MM.1S (cell line): ENCODE results near the gene ZDHHC22.

Experiments used
- DNase-seq: peaks from one replicate; pipeline ENCODE4 v3.0.0-alpha.2; 2015
- H2AFZ ChIP-seq: fragments of 300-600 bp; sonication (generic); 2 replicates; pipeline ENCODE4 v1.6.0; 2016; ENCODE audit warnings: antibody characterized with exemption, low read length
- H3F3A ChIP-seq: fragments of 300-600 bp; sonication (generic); 2 replicates; pipeline ENCODE4 v1.6.1; 2016; ENCODE audit warnings: mild to moderate bottlenecking, antibody characterized with exemption, low read length, moderate library complexity, mixed read lengths; ENCODE audit not compliant: insufficient read depth
- H3K27ac ChIP-seq: fragments of 300-600 bp; sonication (generic); 2 replicates; pipeline ENCODE4 v1.5.1; 2016; ENCODE audit warnings: mild to moderate bottlenecking, low read length
- H3K27me3 ChIP-seq: fragments of 300-600 bp; sonication (generic); replicated peaks from 2 replicates; pipeline ENCODE4 v1.6.0; 2016; ENCODE audit warnings: low read length; ENCODE audit not compliant: insufficient read depth
- H3K36me3 ChIP-seq: fragments of 300-600 bp; sonication (generic); replicated peaks from 2 replicates; pipeline ENCODE4 v1.6.1; 2016; ENCODE audit warnings: mild to moderate bottlenecking, low read length, mixed read lengths; ENCODE audit not compliant: insufficient read depth
- H3K4me1 ChIP-seq: fragments of 300-600 bp; sonication (generic); 2 replicates; pipeline ENCODE4 v1.6.1; 2016; ENCODE audit warnings: low read length, mixed read lengths
- H3K4me2 ChIP-seq: fragments of 300-600 bp; sonication (generic); 2 replicates; pipeline ENCODE4 v1.6.0; 2016; ENCODE audit warnings: low read depth, low read length
- H3K4me3 ChIP-seq: fragments of 300-600 bp; sonication (generic); 2 replicates; pipeline ENCODE4 v1.5.1; 2016; ENCODE audit warnings: low read length, mixed read lengths
- H3K79me2 ChIP-seq: fragments of 300-600 bp; sonication (generic); 2 replicates; pipeline ENCODE4 v1.6.1; 2016; ENCODE audit warnings: mixed run types, low read length, mixed read lengths
- H3K9ac ChIP-seq: fragments of 300-600 bp; sonication (generic); 2 replicates; pipeline ENCODE4 v1.6.1; 2016; ENCODE audit warnings: low read length, mixed read lengths
- H3K9me2 ChIP-seq: fragments of 300-600 bp; sonication (generic); replicated peaks from 2 replicates; pipeline ENCODE4 v1.6.1; 2016; ENCODE audit warnings: mild to moderate bottlenecking, low read length, mixed read lengths; ENCODE audit not compliant: insufficient read depth
- H3K9me3 ChIP-seq: fragments of 300-600 bp; sonication (generic); replicated peaks from 2 replicates; pipeline ENCODE4 v1.6.1; 2016; ENCODE audit warnings: mild to moderate bottlenecking, low read length, mixed read lengths; ENCODE audit not compliant: insufficient read depth
- H4K20me1 ChIP-seq: fragments of 300-600 bp; sonication (generic); 2 replicates; pipeline ENCODE4 v1.6.1; 2016; ENCODE audit warnings: mild to moderate bottlenecking, low read length, moderate library complexity, mixed read lengths; ENCODE audit not compliant: insufficient read depth
- CTCF ChIP-seq: fragments of 300-600 bp; sonication (generic); IDR thresholded peaks from 2 replicates; pipeline ENCODE4 v1.5.1; 2016; ENCODE audit warnings: antibody characterized with exemption, low read length, mixed read lengths
- EZH2 ChIP-seq: fragments of 300-600 bp; sonication (generic); optimal IDR thresholded peaks from 2 replicates; pipeline ENCODE3; 2017; ENCODE audit warnings: low read depth, mild to moderate bottlenecking, antibody characterized with exemption, low read length, mixed read lengths
- EZH2phosphoT487 ChIP-seq: fragments of 300-600 bp; sonication (generic); IDR thresholded peaks from 2 replicates; pipeline ENCODE4 v1.6.1; 2018; ENCODE audit warnings: antibody characterized with exemption, low read length

The ZDHHC22 gene

GRCh38 chr14:77155083-77155482, 13.5 kb upstream of the ZDHHC22 start:
- Histone ChIP-seq H3K27me3 (no peaks in the 10 kb centered on the region), H3K4me2 (no peak overlapping the region), H3K9me2 (no peaks in the 10 kb centered on the region), H3K9me3 (no peaks in the 10 kb centered on the region), H3F3A (no peaks in the 10 kb centered on the region), H2AFZ (no peak overlapping the region), H3K27ac (no peak overlapping the region), H3K4me1 (no peaks in the 10 kb centered on the region), H3K79me2 (no peaks in the 10 kb centered on the region), H3K9ac (no peak overlapping the region), H4K20me1 (no peaks in the 10 kb centered on the region), H3K4me3 (no peak overlapping the region), H3K36me3 (no peaks in the 10 kb centered on the region)
- TF ChIP-seq CTCF = no peak
- TF ChIP-seq EZH2phosphoT487 = no peak
- no peak for TF ChIP-seq EZH2
- no peak for DNase-seq

GRCh38 chr14:77154421-77154820, 12.8 kb upstream of the ZDHHC22 start:
- Histone ChIP-seq H3F3A (no peaks in the 10 kb centered on the region), H3K27ac (no peak overlapping the region), H4K20me1 (no peaks in the 10 kb centered on the region), H3K36me3 (no peaks in the 10 kb centered on the region), H2AFZ (no peak overlapping the region), H3K9ac (no peak overlapping the region), H3K4me2 (no peak overlapping the region), H3K4me3 (no peak overlapping the region), H3K79me2 (no peaks in the 10 kb centered on the region), H3K9me2 (no peaks in the 10 kb centered on the region), H3K4me1 (no peaks in the 10 kb centered on the region), H3K27me3 (no peaks in the 10 kb centered on the region), H3K9me3 (no peaks in the 10 kb centered on the region)
- TF ChIP-seq EZH2 (no peak), CTCF (no peak), EZH2phosphoT487 (no peak)
- no peak for DNase-seq

GRCh38 chr14:77153802-77154201, 12.2 kb upstream of the ZDHHC22 start:
- H3K36me3 ChIP-seq = no peaks in the 10 kb centered on the region
- no peaks in the 10 kb centered on the region for H3K4me1 ChIP-seq
- H2AFZ ChIP-seq = no peak overlapping the region
- no peaks in the 10 kb centered on the region for H3K79me2 ChIP-seq
- no peak overlapping the region for H3K9ac ChIP-seq
- no peak for TF ChIP-seq EZH2phosphoT487
- TF ChIP-seq CTCF = no peak
- TF ChIP-seq EZH2 = no peak
- DNase-seq = no peak
- H3K27me3 ChIP-seq = no peaks in the 10 kb centered on the region
- no peaks in the 10 kb centered on the region for H3K9me3 ChIP-seq
- no peaks in the 10 kb centered on the region for H3F3A ChIP-seq
- no peak overlapping the region for H3K4me3 ChIP-seq
- H3K9me2 ChIP-seq = no peaks in the 10 kb centered on the region
- H4K20me1 ChIP-seq = no peaks in the 10 kb centered on the region
- no peak overlapping the region for H3K4me2 ChIP-seq
- H3K27ac ChIP-seq = no peak overlapping the region
